Endothelial cell of umbilical vein (primary cell): Measurements from ENCODE around the gene PGS1.

Experiments
- EZH2 ChIP-seq: IDR thresholded peaks from 2 replicates; pipeline ENCODE4 v1.6.1; 2012; ENCODE audit warnings: borderline replicate concordance, low read depth, mild to moderate bottlenecking, moderate library complexity, low read length, inconsistent platforms; ENCODE audit not compliant: severe bottlenecking
- MYC ChIP-seq: IDR thresholded peaks from one replicate; pipeline ENCODE4 v1.6.1; 2011; ENCODE audit warnings: mild to moderate bottlenecking, low read depth, low read length

DNA sequence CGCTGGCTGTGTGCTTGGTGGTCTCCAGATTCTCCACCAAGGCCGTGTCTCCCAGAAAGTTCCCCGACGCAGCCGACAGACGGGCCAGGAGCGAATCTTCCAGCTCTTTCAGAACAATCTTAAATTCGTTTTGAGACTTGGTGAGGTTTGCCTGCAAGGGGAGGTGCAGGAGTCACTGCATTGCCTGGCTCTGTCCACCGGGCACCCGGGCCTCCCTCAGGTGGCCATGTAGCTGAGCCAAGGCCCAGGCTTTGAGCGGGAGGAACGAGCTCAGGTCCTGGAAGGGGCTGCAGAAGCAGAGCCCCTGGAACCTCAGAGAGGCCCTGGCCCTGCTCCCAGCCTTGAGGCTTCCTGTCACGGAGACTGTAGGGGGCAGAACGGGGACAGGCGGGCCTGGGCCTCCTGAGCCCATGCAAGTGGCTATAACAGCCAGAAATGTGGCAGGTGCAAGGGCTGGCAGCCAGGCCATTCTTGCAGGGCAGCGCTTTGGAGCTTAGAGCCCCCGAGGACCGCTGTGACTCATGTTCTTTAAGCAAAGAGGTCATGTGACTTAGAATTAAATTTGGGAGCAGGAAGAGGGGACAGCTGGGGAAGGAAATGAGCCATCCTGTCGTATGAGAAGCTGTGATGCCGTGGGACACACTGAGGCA lies 72.4 kb downstream of the PGS1 start:
- no peak for TF ChIP-seq MYC
- TF ChIP-seq EZH2: no peak
